Activated CD8-positive, alpha-beta T cell treated with anti-CD3 and anti-CD28 coated beads for 36 hours (primary cell): ENCODE results near the gene MAML1. TPM values are rescaled to one million over a fixed set of nuclear protein-coding genes. Genes with fewer than 3 reads are reported as not detected.

Experiments
- ATAC-seq: fragments of 200-7000 bp; cut with Tn5 transposase; one replicate; pipeline ENCODE4 v1.10.0; 2021; ENCODE audit warnings: mild to moderate bottlenecking, moderate library complexity
- CTCF ChIA-PET: fragments of 350-600 bp; sonication (Branson Sonifier 250); formaldehyde crosslinking; loops from one replicate; lab custom pipeline; 2021; ENCODE audit warnings: antibody characterized with exemption; lab: Charles Lee
- POLR2A ChIA-PET: fragments of 350-600 bp; sonication (Branson Sonifier 250); formaldehyde crosslinking; loops from one replicate; lab custom pipeline; 2021; ENCODE audit warnings: antibody characterized with exemption; lab: Charles Lee
- DNase-seq: peaks from one replicate; pipeline ENCODE4 v3.0.0-alpha.2; 2020
- H3K27ac Mint-ChIP-seq: one replicate; pipeline ENCODE4 v1.8.0; 2021; ENCODE audit warnings: mild to moderate bottlenecking, mixed read lengths
- H3K27me3 Mint-ChIP-seq: one replicate; pipeline ENCODE4 v1.8.0; 2021; ENCODE audit warnings: mixed read lengths
- H3K36me3 Mint-ChIP-seq: one replicate; pipeline ENCODE4 v1.8.0; 2021; ENCODE audit warnings: low read depth, mixed read lengths
- H3K4me1 Mint-ChIP-seq: one replicate; pipeline ENCODE4 v1.8.0; 2021; ENCODE audit warnings: low read depth, mixed read lengths
- H3K4me3 Mint-ChIP-seq: one replicate; pipeline ENCODE4 v1.8.0; 2021; ENCODE audit warnings: mild to moderate bottlenecking, moderate library complexity, mixed read lengths
- H3K9me3 Mint-ChIP-seq: one replicate; pipeline ENCODE4 v1.8.0; 2021; ENCODE audit warnings: mixed read lengths
- CTCF ChIP-seq: fragments of 200-600 bp; IDR thresholded peaks from one replicate; pipeline ENCODE4 v1.8.0; 2022; ENCODE audit warnings: antibody characterized with exemption, mild to moderate bottlenecking
- intact Hi-C: fragments of 100-400 bp; cut with micrococcal nuclease; formaldehyde crosslinking; loops from one replicate; pipeline ENCODE4 v1.10.0; 2022
- total RNA-seq, 2 experiments: library from RNA; stranded (reverse); gene quantifications; one replicate each; pipeline ENCODE4 v1.2.3, GENCODE V29; 2021

The MAML1 gene
- total RNA-seq, 2 experiments from 2014 or later: 26.1 to 26.6 TPM

- ChIA-PET CTCF (interaction anchor here (1.1 to 2.6 kb wide), 4 partner anchors 14 to 53 kb away, joined by 3 to 9 read pairs (median 4); no protein-coding TSS in a partner anchor), POLR2A (interaction anchor here (0.5 to 1.4 kb wide), 2 partner anchors 75 to 282 kb away, joined by 3 read pairs; no protein-coding TSS in a partner anchor)
- ATAC-seq: no peak
- no peak for DNase-seq
- Mint-ChIP-seq H3K27me3 (no peaks in the 10 kb centered on the region), H3K4me1 (peaks cover 21% of the 10 kb centered on the region), H3K27ac (no peak overlapping the region), H3K4me3 (no peak overlapping the region), H3K9me3 (no peaks in the 10 kb centered on the region), H3K36me3 (peaks cover 13% of the 10 kb centered on the region)
- intact Hi-C loops: no loop called here
- TF ChIP-seq CTCF: no peak
Observed at GRCh38 chr5:179815491-179816249, 83.0 kb downstream of the MAML1 start.

- peaks cover 21% of the 10 kb centered on the region for H3K4me1 Mint-ChIP-seq
- CTCF ChIA-PET: interaction anchor here (1.1 to 2.6 kb wide), 3 partner anchors 14 to 53 kb away, joined by 3 to 9 read pairs (median 5); no protein-coding TSS in a partner anchor
- peaks cover 12% of the 10 kb centered on the region for H3K36me3 Mint-ChIP-seq
- H3K4me3 Mint-ChIP-seq: no peak overlapping the region
- POLR2A ChIA-PET: interaction anchor here (0.8 to 1.4 kb wide), 2 partner anchors 11 to 202 kb away, joined by 3 to 4 read pairs; no protein-coding TSS in a partner anchor
- no peak overlapping the region for H3K27ac Mint-ChIP-seq
- no peak for TF ChIP-seq CTCF
- DNase-seq (no peak), ATAC-seq (no peak)
- H3K27me3 Mint-ChIP-seq: no peaks in the 10 kb centered on the region
- no peaks in the 10 kb centered on the region for H3K9me3 Mint-ChIP-seq
- intact Hi-C loops: no loop called here
Observed at GRCh38 chr5:179816401-179816795, 83.8 kb downstream of the MAML1 start.

GRCh38 chr5:179816796-179817469 lies 84.3 kb downstream of the MAML1 start:
- intact Hi-C loops: no loop called here
- H3K4me1 Mint-ChIP-seq: peaks cover 23% of the 10 kb centered on the region
- H3K4me3 Mint-ChIP-seq: peak overlapping the region; percentile 21
- H3K9me3 Mint-ChIP-seq: no peaks in the 10 kb centered on the region
- no peak overlapping the region for H3K27ac Mint-ChIP-seq
- CTCF ChIA-PET: interaction anchor here (1.1 to 2.6 kb wide), 2 partner anchors 15 to 54 kb away, joined by 5 to 9 read pairs; no protein-coding TSS in a partner anchor
- TF ChIP-seq CTCF: no peak
- POLR2A ChIA-PET: interaction anchor here (0.6 to 1.4 kb wide), 3 partner anchors 11 to 278 kb away, joined by 3 to 4 read pairs (median 3); no protein-coding TSS in a partner anchor
- ATAC-seq: no peak
- H3K27me3 Mint-ChIP-seq: no peaks in the 10 kb centered on the region
- DNase-seq: no peak
- peaks cover 17% of the 10 kb centered on the region for H3K36me3 Mint-ChIP-seq

- no peak for TF ChIP-seq CTCF
- H3K27me3 Mint-ChIP-seq: no peaks in the 10 kb centered on the region
Observed at GRCh38 chr5:179817470-179817840, 84.8 kb downstream of the MAML1 start.

More at GRCh38 chr5:179817470-179817840, 84.8 kb downstream of the MAML1 start:
- Mint-ChIP-seq H3K36me3 (peaks cover 20% of the 10 kb centered on the region), H3K4me3 (peak overlapping the region; percentile 21), H3K9me3 (no peaks in the 10 kb centered on the region), H3K27ac (no peak overlapping the region), H3K4me1 (peaks cover 28% of the 10 kb centered on the region)
- intact Hi-C loops: no loop called here
- CTCF ChIA-PET: interaction anchor here (2.6 kb wide), 1 partner anchor 15 kb away, joined by 9 read pairs; no protein-coding TSS in a partner anchor
- DNase-seq: no peak
- POLR2A ChIA-PET: interaction anchor here (0.6 to 1.4 kb wide), 3 partner anchors 12 to 278 kb away, joined by 3 to 4 read pairs (median 3); no protein-coding TSS in a partner anchor
- ATAC-seq: no peak
